B cell (primary cell): ENCODE results near the gene ZNF253. TPM values are rescaled to one million over a fixed set of nuclear protein-coding genes. Genes with fewer than 3 reads are reported as not detected.
A peak's percentile ranks its signal among the peaks of the same experiment; 100 is the strongest.
"Not testable (repeated sequence)": the region's sequence is repeated elsewhere in the genome, so short reads cannot be mapped to it uniquely, and the experiment has no call there.

Experiments used
- ATAC-seq: fragments of 200-7000 bp; cut with Tn5 transposase; one replicate; pipeline ENCODE4 v1.10.0; 2021; ENCODE audit warnings: low read depth, mild to moderate bottlenecking, moderate number of reproducible peaks, moderate library complexity
- CTCF ChIA-PET: fragments of 350-600 bp; sonication (Branson Sonifier 250); formaldehyde crosslinking; loops from one replicate; lab custom pipeline; 2021; ENCODE audit warnings: antibody characterized with exemption, inconsistent platforms; lab: Charles Lee
- POLR2A ChIA-PET: fragments of 350-600 bp; sonication (Branson Sonifier 250); formaldehyde crosslinking; loops from one replicate; lab custom pipeline; 2021; ENCODE audit warnings: antibody characterized with exemption; lab: Charles Lee
- DNase-seq: peaks from one replicate; pipeline ENCODE4 v3.0.0; 2013
- H2AFZ ChIP-seq: 2 replicates; pipeline ENCODE4 v1.6.1; 2012; ENCODE audit warnings: mild to moderate bottlenecking, low read depth, low read length; ENCODE audit not compliant: insufficient read depth, poor library complexity, severe bottlenecking
- H3K27ac ChIP-seq, 2 donors: 1 replicate in 1 of 2; 2 replicates in 1 of 2; pipeline ENCODE4 v1.5.1; 2012 to 2013; ENCODE audit warnings: low read length in 2 of 2, mild to moderate bottlenecking in 2 of 2, moderate library complexity in 1 of 2
- H3K27me3 ChIP-seq, 4 experiments: fragments of 200-600 bp in 1 of 4; sonication (generic) in 1 of 4; replicated peaks in 1 of 4; 1 replicate in 2 of 4; 2 replicates in 2 of 4; pipeline versions ENCODE4 v1.6.1 to v1.7.0; 2013 to 2016; ENCODE audit warnings: low read length in 3 of 4, mild to moderate bottlenecking in 2 of 4, mixed read lengths in 1 of 4, moderate library complexity in 1 of 4; ENCODE audit not compliant: insufficient read depth in 4 of 4, control insufficient read depth in 3 of 4; ENCODE audit errors: control extremely low read depth in 1 of 4
- H3K36me3 ChIP-seq, 2 experiments: replicated peaks in 1 of 2; 1 replicate in 1 of 2; 2 replicates in 1 of 2; pipeline versions ENCODE4 v1.6.1 to v1.7.1; 2013; ENCODE audit warnings: low read length in 1 of 2; ENCODE audit not compliant: insufficient read depth in 2 of 2, control insufficient read depth in 1 of 2; ENCODE audit errors: control extremely low read depth in 1 of 2, extremely low read depth in 1 of 2
- H3K4me1 ChIP-seq, 2 donors: fragments of 200-600 bp in 1 of 2; sonication (generic) in 1 of 2; 1 replicate in 1 of 2; 2 replicates in 1 of 2; pipeline versions ENCODE4 v1.5.1 to v1.6.1; 2013 to 2017; ENCODE audit warnings: low read length in 2 of 2; ENCODE audit not compliant: control insufficient read depth in 2 of 2, insufficient read depth in 2 of 2
- H3K4me2 ChIP-seq: replicated peaks from 2 replicates; pipeline ENCODE3; 2012; ENCODE audit warnings: mild to moderate bottlenecking, low read depth, low read length; ENCODE audit not compliant: poor library complexity, severe bottlenecking
- H3K4me3 ChIP-seq, 5 experiments: fragments of 200-600 bp in 1 of 5; sonication (generic) in 1 of 5; 1 replicate in 3 of 5; 2 replicates in 2 of 5; pipeline versions ENCODE4 v1.5.1 to v1.7.0; 2011 to 2016; ENCODE audit warnings: low read length in 4 of 5, mild to moderate bottlenecking in 4 of 5, low read depth in 2 of 5, control low read depth in 1 of 5, moderate library complexity in 1 of 5; ENCODE audit not compliant: insufficient read depth in 1 of 5; ENCODE audit errors: control extremely low read depth in 1 of 5, extremely low read depth in 1 of 5
- H3K79me2 ChIP-seq: fragments of 200-600 bp; sonication (generic); one replicate; pipeline ENCODE4 v1.6.0; 2016; ENCODE audit warnings: low read length; ENCODE audit not compliant: control insufficient read depth, insufficient read depth
- H3K9ac ChIP-seq: fragments of 200-600 bp; sonication (generic); 2 replicates; pipeline ENCODE4 v1.6.1; 2017; ENCODE audit warnings: mild to moderate bottlenecking, low read length, moderate library complexity
- H3K9me3 ChIP-seq, 3 donors: one replicate each; pipeline versions ENCODE4 v1.6.1 to v1.7.1; 2013; ENCODE audit warnings: low read length in 2 of 3; ENCODE audit not compliant: control insufficient read depth in 2 of 3, insufficient read depth in 1 of 3; ENCODE audit errors: control extremely low read depth in 1 of 3
- H4K20me1 ChIP-seq: 2 replicates; pipeline ENCODE4 v1.6.0; 2012; ENCODE audit warnings: mild to moderate bottlenecking, low read length; ENCODE audit not compliant: insufficient read depth, control insufficient read depth, poor library complexity, severe bottlenecking
- H3K27ac Mint-ChIP-seq: one replicate; pipeline ENCODE4 v1.8.0; 2021; ENCODE audit warnings: mixed read lengths
- H3K27me3 Mint-ChIP-seq: one replicate; pipeline ENCODE4 v1.8.0; 2021; ENCODE audit warnings: mixed read lengths
- H3K4me1 Mint-ChIP-seq: one replicate; pipeline ENCODE4 v1.8.0; 2021; ENCODE audit warnings: mixed read lengths
- H3K4me3 Mint-ChIP-seq: one replicate; pipeline ENCODE4 v1.8.0; 2021; ENCODE audit warnings: mixed read lengths
- H3K9me3 Mint-ChIP-seq: one replicate; pipeline ENCODE4 v1.8.0; 2022; ENCODE audit warnings: mixed read lengths; ENCODE audit not compliant: insufficient read depth
- CTCF ChIP-seq: fragments of 200-600 bp; IDR thresholded peaks from one replicate; pipeline ENCODE4 v1.8.0; 2022; ENCODE audit warnings: antibody characterized with exemption, mild to moderate bottlenecking
- EZH2 ChIP-seq: IDR thresholded peaks from 2 replicates; pipeline ENCODE4 v1.6.1; 2012; ENCODE audit warnings: borderline replicate concordance, low read depth, mild to moderate bottlenecking, moderate library complexity, low read length; ENCODE audit not compliant: insufficient read depth, poor library complexity, severe bottlenecking
- WGBS: methylation state at CpG from one replicate; pipeline ENCODE4 v1.1.5; 2013; ENCODE audit warnings: missing lambda C conversion rate; ENCODE audit not compliant: insufficient coverage; 5-methylcytosine and 5-hydroxymethylcytosine counted together
- intact Hi-C: fragments of 100-400 bp; cut with micrococcal nuclease; formaldehyde crosslinking; loops from one replicate; pipeline ENCODE4 v1.10.0; 2022
- polyA plus RNA-seq: library from polyadenylated mRNA; depleted of rRNA; stranded (reverse); fragments of >200 nt; gene quantifications from 2 replicates; pipeline ENCODE4 v1.2.3, GENCODE V29; 2012
- total RNA-seq, 2 donors: library from RNA; stranded (reverse); fragments of 120-200 nt in 1 of 2; gene quantifications; 1 replicate in 1 of 2; 2 replicates in 1 of 2; pipeline versions ENCODE4 v1.2.3 to v1.2.4, GENCODE V29; 2013 to 2022

ZNF253 gene
- total and polyA plus RNA-seq, 2 donors (not counting 1 experiment from before 2014, with no cell fraction given), result 5.5 to 28.6 TPM

- under 1% methylated on average over 32 of the region's 35 CpGs for whole genome bisulfite sequencing
- peaks cover 6 to 16% of the 10 kb centered on the region in 2 donors for H3K4me1 ChIP-seq
- CTCF ChIA-PET, result interaction anchor here (0.6 to 2.4 kb wide), 8 partner anchors 15 to 1183 kb away, joined by 3 to 5 read pairs (median 4); partner anchors contain the start of genes GMIP, ZNF253 and ZNF506
- H3K4me2 ChIP-seq, result peak within 1 kb of the TSS; percentile 86
- peak within 1 kb of the TSS; percentile 94 for H2AFZ ChIP-seq
- intact Hi-C loops, result loop anchor here (1.0 kb wide), 4 partner anchors 35 to 233 kb away; partner anchors contain the start of genes ZNF101 and ZNF506
- no peaks in the 10 kb centered on the region for H3K27me3 ChIP-seq
- peak within 1 kb of the TSS; percentile 71 to 74 for H3K27ac ChIP-seq
- no peaks in the 10 kb centered on the region for H3K36me3 ChIP-seq
- TF ChIP-seq EZH2 (no peak), CTCF (no peak)
- no peaks in the 10 kb centered on the region for H4K20me1 ChIP-seq
- peaks cover 32% of the 10 kb centered on the region for H3K79me2 ChIP-seq
- DNase-seq (peak; percentile 94), ATAC-seq (peak; percentile 98)
- Mint-ChIP-seq H3K27me3 (no peaks in the 10 kb centered on the region), H3K27ac (peak within 1 kb of the TSS; percentile 91), H3K9me3 (peaks cover 11% of the 10 kb centered on the region), H3K4me1 (peaks cover 41% of the 10 kb centered on the region), H3K4me3 (peak within 1 kb of the TSS; percentile 98)
- H3K9ac ChIP-seq, result peak within 1 kb of the TSS; percentile 78
- H3K4me3 ChIP-seq, result peak within 1 kb of the TSS; percentile 85 to 94 (median 87)
- H3K9me3 ChIP-seq, result peaks cover 3 to 25% (median 18%) of the 10 kb centered on the region in 3 donors
- POLR2A ChIA-PET, result interaction anchor here (0.6 to 2.7 kb wide), 7 partner anchors 34 to 514 kb away, joined by 3 to 20 read pairs (median 5); partner anchors contain the start of genes ATP13A1, ZNF14, ZNF253 and ZNF506
These were observed 35.2 kb downstream of the ZNF253 start, which contains the start of gene ZNF93 for GRCh38 chr19:19900729-19901444. ZNF93 (plus strand) TSS chr19:19900946; CDS start chr19:19901089, 143 bp downstream.

GRCh38 chr19:19907551-19907950 lies 41.9 kb downstream of the ZNF253 start:
- H3K4me3 Mint-ChIP-seq, H3K4me1 ChIP-seq, H3K9me3 Mint-ChIP-seq, H4K20me1 ChIP-seq, DNase-seq, ATAC-seq, H3K36me3 ChIP-seq, H3K27ac Mint-ChIP-seq, POLR2A ChIA-PET, H3K27ac ChIP-seq, intact Hi-C loops, H2AFZ ChIP-seq, H3K9ac ChIP-seq, H3K9me3 ChIP-seq, H3K27me3 Mint-ChIP-seq, H3K27me3 ChIP-seq, H3K4me3 ChIP-seq, H3K4me2 ChIP-seq: not testable (repeated sequence)
- peaks cover 28% of the 10 kb centered on the region for H3K79me2 ChIP-seq
- peaks cover 29% of the 10 kb centered on the region for H3K4me1 Mint-ChIP-seq
- WGBS, result no CpG with 5 or more reads among the region's 3 CpGs
- CTCF ChIA-PET, result interaction anchor here (1.0 kb wide), 1 partner anchor 263 kb away, joined by 3 read pairs; no protein-coding TSS in a partner anchor
